GM12891 (cell line): ENCODE results near the gene SBNO2.

Experiments
- POLR2A ChIP-seq: IDR thresholded peaks from 2 replicates; pipeline ENCODE4 v1.6.1; 2011; ENCODE audit warnings: low read depth, low read length, control low read depth
- POLR2AphosphoS5 ChIP-seq: IDR thresholded peaks from 2 replicates; pipeline ENCODE4 v1.6.1; 2011; ENCODE audit warnings: low read depth, low read length, control low read depth
- POU2F2 ChIP-seq: IDR thresholded peaks from 2 replicates; pipeline ENCODE4 v1.6.1; 2011; ENCODE audit warnings: low read depth, mild to moderate bottlenecking, control low read depth, low read length, moderate library complexity
- TAF1 ChIP-seq: IDR thresholded peaks from 2 replicates; pipeline ENCODE4 v1.6.1; 2011; ENCODE audit warnings: low read depth, low read length, control low read depth

GRCh38 chr19:1154731-1155351, 19.2 kb downstream of the SBNO2 start:
- TF ChIP-seq POLR2AphosphoS5 (no peak), POLR2A (no peak), TAF1 (no peak), POU2F2 (no peak)
